ENCODE measurements around the gene DRICH1.
"Not testable (repeated sequence)": the region's sequence is repeated elsewhere in the genome, so short reads cannot be mapped to it uniquely, and the experiment has no call there.

DRICH1 gene

GRCh38 chr22:23632178-23632577 is at the start of gene DRICH1:
Gene DRICH1 (minus strand): TSS chr22:23632321. CDS start chr22:23632023, 298 bp downstream.
- Histone ChIP-seq H3K9ac (ENCODE audit: low read length) (no peak within 1 kb of the TSS), H3K27me3 (ENCODE audit: control insufficient read depth, insufficient read depth, low read length) (no peaks in the 10 kb centered on the region), H3K9me3 (ENCODE audit: control insufficient read depth, low read depth, low read length) (no peaks in the 10 kb centered on the region), H3K36me3 (ENCODE audit: control insufficient read depth, low read depth, low read length) (no peaks in the 10 kb centered on the region), H3K4me3 (ENCODE audit: low read length) (no peak within 1 kb of the TSS), H3K4me1 (ENCODE audit: control insufficient read depth, low read depth, low read length) (no peaks in the 10 kb centered on the region), H3K27ac (ENCODE audit: low read length) (no peak within 1 kb of the TSS)

GRCh38 chr22:23681026-23681809 is 49.1 kb upstream of the DRICH1 start:
- H3K9ac ChIP-seq (ENCODE audit: low read length) = no peak overlapping the region
- no peak overlapping the region for H3K27ac ChIP-seq (ENCODE audit: low read length)
- no peaks in the 10 kb centered on the region for H3K36me3 ChIP-seq (ENCODE audit: control insufficient read depth, low read depth, low read length)
- no peaks in the 10 kb centered on the region for H3K4me1 ChIP-seq (ENCODE audit: control insufficient read depth, low read depth, low read length)
- no peaks in the 10 kb centered on the region for H3K27me3 ChIP-seq (ENCODE audit: control insufficient read depth, insufficient read depth, low read length)
- no peaks in the 10 kb centered on the region for H3K9me3 ChIP-seq (ENCODE audit: control insufficient read depth, low read depth, low read length)
- H3K4me3 ChIP-seq (ENCODE audit: low read length) = no peak overlapping the region

- H3K9ac ChIP-seq (ENCODE audit: low read length) = no peak overlapping the region
- no peaks in the 10 kb centered on the region for H3K9me3 ChIP-seq (ENCODE audit: control insufficient read depth, low read depth, low read length)
- peaks cover 4% of the 10 kb centered on the region for H3K4me1 ChIP-seq (ENCODE audit: control insufficient read depth, low read depth, low read length)
- H3K36me3 ChIP-seq (ENCODE audit: control insufficient read depth, low read depth, low read length) = no peaks in the 10 kb centered on the region
- no peaks in the 10 kb centered on the region for H3K27me3 ChIP-seq (ENCODE audit: control insufficient read depth, insufficient read depth, low read length)
- no peak overlapping the region for H3K27ac ChIP-seq (ENCODE audit: low read length)
- H3K4me3 ChIP-seq (ENCODE audit: low read length) = no peak overlapping the region
These were observed 46.0 kb upstream of the DRICH1 start for GRCh38 chr22:23678133-23678532.

GRCh38 chr22:23677701-23677995 is 45.5 kb upstream of the DRICH1 start:
- H3K9me3 ChIP-seq (ENCODE audit: control insufficient read depth, low read depth, low read length) = no peaks in the 10 kb centered on the region
- H3K27me3 ChIP-seq (ENCODE audit: control insufficient read depth, insufficient read depth, low read length) = no peaks in the 10 kb centered on the region
- no peaks in the 10 kb centered on the region for H3K36me3 ChIP-seq (ENCODE audit: control insufficient read depth, low read depth, low read length)
- H3K9ac ChIP-seq (ENCODE audit: low read length) = no peak overlapping the region
- no peak overlapping the region for H3K27ac ChIP-seq (ENCODE audit: low read length)
- no peak overlapping the region for H3K4me3 ChIP-seq (ENCODE audit: low read length)
- H3K4me1 ChIP-seq (ENCODE audit: control insufficient read depth, low read depth, low read length) = peaks cover 4% of the 10 kb centered on the region

GRCh38 chr22:23676841-23677700 is 45.0 kb upstream of the DRICH1 start:
- not testable (repeated sequence) for H3K27me3 ChIP-seq (ENCODE audit: control insufficient read depth, insufficient read depth, low read length); H3K9ac ChIP-seq (ENCODE audit: low read length); H3K4me1 ChIP-seq (ENCODE audit: control insufficient read depth, low read depth, low read length); H3K36me3 ChIP-seq (ENCODE audit: control insufficient read depth, low read depth, low read length); H3K27ac ChIP-seq (ENCODE audit: low read length); H3K4me3 ChIP-seq (ENCODE audit: low read length); H3K9me3 ChIP-seq (ENCODE audit: control insufficient read depth, low read depth, low read length)

- Histone ChIP-seq H3K36me3 (ENCODE audit: control insufficient read depth, low read depth, low read length) (no peaks in the 10 kb centered on the region), H3K9ac (ENCODE audit: low read length) (no peak overlapping the region), H3K9me3 (ENCODE audit: control insufficient read depth, low read depth, low read length) (no peaks in the 10 kb centered on the region), H3K27ac (ENCODE audit: low read length) (no peak overlapping the region), H3K27me3 (ENCODE audit: control insufficient read depth, insufficient read depth, low read length) (no peaks in the 10 kb centered on the region), H3K4me3 (ENCODE audit: low read length) (no peak overlapping the region), H3K4me1 (ENCODE audit: control insufficient read depth, low read depth, low read length) (peaks cover 4% of the 10 kb centered on the region)
These were observed 43.6 kb upstream of the DRICH1 start for GRCh38 chr22:23675502-23676415.

- H3K4me3 ChIP-seq (ENCODE audit: low read length); H3K27ac ChIP-seq (ENCODE audit: low read length); H3K9me3 ChIP-seq (ENCODE audit: control insufficient read depth, low read depth, low read length); H3K9ac ChIP-seq (ENCODE audit: low read length); H3K36me3 ChIP-seq (ENCODE audit: control insufficient read depth, low read depth, low read length); H3K4me1 ChIP-seq (ENCODE audit: control insufficient read depth, low read depth, low read length); H3K27me3 ChIP-seq (ENCODE audit: control insufficient read depth, insufficient read depth, low read length): not testable (repeated sequence)
These were observed 42.9 kb upstream of the DRICH1 start for GRCh38 chr22:23674886-23675501.

GRCh38 chr22:23673826-23674690 is 41.9 kb upstream of the DRICH1 start:
- no peak overlapping the region for H3K27ac ChIP-seq (ENCODE audit: low read length)
- H3K4me3 ChIP-seq (ENCODE audit: low read length) = no peak overlapping the region
- no peaks in the 10 kb centered on the region for H3K9me3 ChIP-seq (ENCODE audit: control insufficient read depth, low read depth, low read length)
- H3K36me3 ChIP-seq (ENCODE audit: control insufficient read depth, low read depth, low read length) = no peaks in the 10 kb centered on the region
- H3K27me3 ChIP-seq (ENCODE audit: control insufficient read depth, insufficient read depth, low read length) = no peaks in the 10 kb centered on the region
- H3K4me1 ChIP-seq (ENCODE audit: control insufficient read depth, low read depth, low read length) = peaks cover 4% of the 10 kb centered on the region
- no peak overlapping the region for H3K9ac ChIP-seq (ENCODE audit: low read length)

GRCh38 chr22:23673050-23673620 is 41.0 kb upstream of the DRICH1 start:
- no peak overlapping the region for H3K9ac ChIP-seq (ENCODE audit: low read length)
- no peak overlapping the region for H3K27ac ChIP-seq (ENCODE audit: low read length)

GRCh38 chr22:23672307-23673049 is 40.4 kb upstream of the DRICH1 start:
- H3K9me3 ChIP-seq (ENCODE audit: control insufficient read depth, low read depth, low read length); H3K4me1 ChIP-seq (ENCODE audit: control insufficient read depth, low read depth, low read length); H3K9ac ChIP-seq (ENCODE audit: low read length); H3K27ac ChIP-seq (ENCODE audit: low read length); H3K36me3 ChIP-seq (ENCODE audit: control insufficient read depth, low read depth, low read length); H3K27me3 ChIP-seq (ENCODE audit: control insufficient read depth, insufficient read depth, low read length); H3K4me3 ChIP-seq (ENCODE audit: low read length): not testable (repeated sequence)

More at GRCh38 chr22:23673050-23673620, 41.0 kb upstream of the DRICH1 start:
- Histone ChIP-seq H3K27me3 (ENCODE audit: control insufficient read depth, insufficient read depth, low read length) (no peaks in the 10 kb centered on the region), H3K36me3 (ENCODE audit: control insufficient read depth, low read depth, low read length) (no peaks in the 10 kb centered on the region), H3K4me1 (ENCODE audit: control insufficient read depth, low read depth, low read length) (peaks cover 4% of the 10 kb centered on the region), H3K9me3 (ENCODE audit: control insufficient read depth, low read depth, low read length) (no peaks in the 10 kb centered on the region), H3K4me3 (ENCODE audit: low read length) (no peak overlapping the region)
